Ectodermal cell (in vitro differentiated cells): ENCODE results near the gene RYR1.

Experiments used
- H3K27ac ChIP-seq: 2 replicates; pipeline ENCODE4 v1.7.0; 2013; ENCODE audit warnings: mild to moderate bottlenecking, low read depth, low read length; ENCODE audit not compliant: insufficient read depth, poor library complexity, severe bottlenecking
- H3K27me3 ChIP-seq: 2 replicates; pipeline ENCODE4 v1.7.0; 2013; ENCODE audit warnings: mild to moderate bottlenecking, low read length; ENCODE audit not compliant: insufficient read depth, control insufficient read depth, poor library complexity, severe bottlenecking
- H3K36me3 ChIP-seq: one replicate; pipeline ENCODE4 v1.7.0; 2013; ENCODE audit warnings: low read length; ENCODE audit not compliant: control insufficient read depth, insufficient read depth
- H3K4me1 ChIP-seq: one replicate; pipeline ENCODE4 v1.7.0; 2013; ENCODE audit warnings: low read length; ENCODE audit not compliant: control insufficient read depth, insufficient read depth
- H3K4me3 ChIP-seq: 2 replicates; pipeline ENCODE4 v1.7.0; 2013; ENCODE audit warnings: low read depth, low read length, control low read depth; ENCODE audit not compliant: insufficient read depth
- H3K9me3 ChIP-seq: 2 replicates; pipeline ENCODE4 v1.7.0; 2013; ENCODE audit warnings: mild to moderate bottlenecking, low read length, moderate library complexity; ENCODE audit not compliant: control insufficient read depth
- WGBS, 2 experiments: methylation state at CpG; one replicate each; pipeline ENCODE4 v1.1.7; 2013; ENCODE audit warnings: missing lambda C conversion rate in 2 of 2; 5-methylcytosine and 5-hydroxymethylcytosine counted together

RYR1 gene

GRCh38 chr19:38519988-38520387 lies 86.5 kb downstream of the RYR1 start:
- H3K27ac ChIP-seq: no peak overlapping the region
- H3K9me3 ChIP-seq: no peaks in the 10 kb centered on the region
- H3K4me3 ChIP-seq: no peak overlapping the region
- 90 to 95% methylated on average over 6 of the region's 6 CpGs for WGBS, 2 experiments
- H3K36me3 ChIP-seq: no peaks in the 10 kb centered on the region
- no peaks in the 10 kb centered on the region for H3K27me3 ChIP-seq
- no peaks in the 10 kb centered on the region for H3K4me1 ChIP-seq

- Histone ChIP-seq H3K36me3 (no peaks in the 10 kb centered on the region), H3K4me1 (no peaks in the 10 kb centered on the region), H3K4me3 (no peak overlapping the region), H3K27me3 (no peaks in the 10 kb centered on the region), H3K27ac (no peak overlapping the region), H3K9me3 (no peaks in the 10 kb centered on the region)
- WGBS, 2 experiments: 94 to 95% methylated on average over 15 of the region's 15 CpGs
These were observed 89.4 kb downstream of the RYR1 start for GRCh38 chr19:38522915-38523314.

- no peak overlapping the region for H3K27ac ChIP-seq
- no peaks in the 10 kb centered on the region for H3K36me3 ChIP-seq
- H3K27me3 ChIP-seq: no peaks in the 10 kb centered on the region
- no peaks in the 10 kb centered on the region for H3K9me3 ChIP-seq
- 92 to 93% methylated on average over 3 of the region's 3 CpGs for WGBS, 2 experiments
- H3K4me3 ChIP-seq: no peak overlapping the region
- no peaks in the 10 kb centered on the region for H3K4me1 ChIP-seq
These were observed 89.8 kb downstream of the RYR1 start for GRCh38 chr19:38523319-38523718.

- WGBS, 2 experiments: 90 to 91% methylated on average over 9 of the region's 9 CpGs
These were observed 90.9 kb downstream of the RYR1 start for GRCh38 chr19:38524369-38524768.

GRCh38 chr19:38524994-38525634 lies 91.6 kb downstream of the RYR1 start:
- Histone ChIP-seq H3K27ac (no peak overlapping the region), H3K4me1 (no peaks in the 10 kb centered on the region), H3K4me3 (no peak overlapping the region), H3K9me3 (no peaks in the 10 kb centered on the region), H3K36me3 (no peaks in the 10 kb centered on the region), H3K27me3 (no peaks in the 10 kb centered on the region)
- 95 to 96% methylated on average over 22 of the region's 22 CpGs for WGBS, 2 experiments

More at GRCh38 chr19:38524369-38524768, 90.9 kb downstream of the RYR1 start:
- Histone ChIP-seq H3K27me3 (no peaks in the 10 kb centered on the region), H3K4me1 (no peaks in the 10 kb centered on the region), H3K4me3 (no peak overlapping the region), H3K9me3 (no peaks in the 10 kb centered on the region), H3K36me3 (no peaks in the 10 kb centered on the region), H3K27ac (no peak overlapping the region)

GRCh38 chr19:38526430-38526829 lies 92.9 kb downstream of the RYR1 start:
- Histone ChIP-seq H3K36me3 (no peaks in the 10 kb centered on the region), H3K9me3 (no peaks in the 10 kb centered on the region), H3K27ac (no peak overlapping the region), H3K4me3 (no peak overlapping the region), H3K27me3 (no peaks in the 10 kb centered on the region), H3K4me1 (no peaks in the 10 kb centered on the region)
- 93% methylated on average over 7 of the region's 7 CpGs for WGBS, 2 experiments

- no peaks in the 10 kb centered on the region for H3K36me3 ChIP-seq
- no peaks in the 10 kb centered on the region for H3K4me1 ChIP-seq
- H3K27ac ChIP-seq: no peak overlapping the region
- H3K4me3 ChIP-seq: no peak overlapping the region
- H3K9me3 ChIP-seq: no peaks in the 10 kb centered on the region
- WGBS, 2 experiments: 93 to 95% methylated on average over 32 of the region's 32 CpGs
- H3K27me3 ChIP-seq: no peaks in the 10 kb centered on the region
These were observed 94.1 kb downstream of the RYR1 start for GRCh38 chr19:38527466-38528136.

GRCh38 chr19:38528213-38528755 lies 94.8 kb downstream of the RYR1 start:
- H3K27ac ChIP-seq: no peak overlapping the region
- H3K4me1 ChIP-seq: no peaks in the 10 kb centered on the region
- H3K27me3 ChIP-seq: no peaks in the 10 kb centered on the region
- 94 to 95% methylated on average over 24 of the region's 24 CpGs for WGBS, 2 experiments
- H3K9me3 ChIP-seq: no peaks in the 10 kb centered on the region
- no peak overlapping the region for H3K4me3 ChIP-seq
- no peaks in the 10 kb centered on the region for H3K36me3 ChIP-seq

GRCh38 chr19:38528931-38529330 lies 95.4 kb downstream of the RYR1 start:
- no peaks in the 10 kb centered on the region for H3K9me3 ChIP-seq
- no peaks in the 10 kb centered on the region for H3K27me3 ChIP-seq
- WGBS, 2 experiments: 92 to 93% methylated on average over 6 of the region's 6 CpGs
- no peaks in the 10 kb centered on the region for H3K36me3 ChIP-seq
- no peak overlapping the region for H3K27ac ChIP-seq
- H3K4me1 ChIP-seq: no peaks in the 10 kb centered on the region
- no peak overlapping the region for H3K4me3 ChIP-seq

- 85 to 93% methylated on average over 2 of the region's 2 CpGs for WGBS, 2 experiments
These were observed 98.0 kb downstream of the RYR1 start for GRCh38 chr19:38531515-38531914.

More at GRCh38 chr19:38531515-38531914, 98.0 kb downstream of the RYR1 start:
- Histone ChIP-seq H3K27me3 (no peaks in the 10 kb centered on the region), H3K36me3 (no peaks in the 10 kb centered on the region), H3K27ac (no peak overlapping the region), H3K4me1 (no peaks in the 10 kb centered on the region), H3K4me3 (no peak overlapping the region), H3K9me3 (no peaks in the 10 kb centered on the region)
